HCT116 (cell line): ENCODE results near the gene AMOTL2. TPM values are rescaled to one million over a fixed set of nuclear protein-coding genes. Genes with fewer than 3 reads are reported as not detected.

Source experiments
- ATAC-seq: fragments of 200-7000 bp; cut with Tn5 transposase; 2 replicates; pipeline ENCODE4 v1.9.1; 2020; ENCODE audit warnings: mild to moderate bottlenecking, moderate library complexity
- BruUV-seq: library from RNA; stranded (reverse); fragments of 400-500 nt; replicated peaks from 2 replicates; lab custom pipeline; 2021; lab: Mats Ljungman, UMichigan
- CTCF ChIA-PET: fragments of 300-600 bp; sonication (Branson Sonifier 250); formaldehyde crosslinking; loops from one replicate; lab custom pipeline; 2021; ENCODE audit warnings: antibody characterized with exemption; lab: Charles Lee
- POLR2A ChIA-PET: fragments of 300-600, 350-600 bp; sonication (Branson Sonifier 250); formaldehyde crosslinking; loops from one replicate; lab custom pipeline; 2021; ENCODE audit warnings: antibody characterized with exemption; lab: Charles Lee
- RAD21 ChIA-PET, 2 experiments: fragments of 300-600 bp; sonication (Branson Sonifier 250); formaldehyde crosslinking; loops; one replicate each; lab custom pipeline; 2023; ENCODE audit warnings: low total read pairs in 2 of 2; ENCODE audit not compliant: uncharacterized antibody in 2 of 2, unreplicated experiment in 2 of 2, low non-redundant PET in 1 of 2; lab: Charles Lee
- DNase-seq: peaks from one replicate; pipeline ENCODE4 v3.0.0-alpha.2; 2010; ENCODE audit warnings: low read depth, low spot score
- H2AFZ ChIP-seq: fragments of 200-600 bp; shearing (Covaris generic), sonication (generic); 2 replicates; pipeline ENCODE4 v1.6.1; 2017; ENCODE audit warnings: low read depth, mixed run types, mixed read lengths, antibody characterized with exemption, low read length; ENCODE audit not compliant: poor library complexity, severe bottlenecking
- H3K27ac ChIP-seq: 2 replicates; pipeline ENCODE4 v1.5.1; 2012; ENCODE audit warnings: low read depth, low read length
- H3K27me3 ChIP-seq: fragments of 200-600 bp; sonication (generic); 2 replicates; pipeline ENCODE4 v1.6.1; 2016; ENCODE audit warnings: mixed run types, low read length, mixed read lengths; ENCODE audit not compliant: insufficient read depth
- H3K36me3 ChIP-seq, 2 experiments: fragments of 200-500 bp in 1 of 2; fragments of 200-600 bp in 1 of 2; sonication (Bioruptor generic) in 1 of 2; sonication (generic) in 1 of 2; 2 replicates each; pipeline versions ENCODE4 v1.5.1 to v1.6.1; 2014 to 2016; ENCODE audit warnings: low read length in 2 of 2, inconsistent platforms in 1 of 2, mixed read lengths in 1 of 2, mixed run types in 1 of 2; ENCODE audit not compliant: insufficient read depth in 2 of 2, control insufficient read depth in 1 of 2
- H3K4me1 ChIP-seq, 2 experiments: fragments of 200-600 bp in 1 of 2; sonication (generic) in 1 of 2; 2 replicates each; pipeline versions ENCODE4 v1.5.1 to v1.6.1; 2012 to 2017; ENCODE audit warnings: low read length in 2 of 2, inconsistent platforms in 1 of 2, mild to moderate bottlenecking in 1 of 2, mixed read lengths in 1 of 2, mixed run types in 1 of 2, moderate library complexity in 1 of 2; ENCODE audit not compliant: insufficient read depth in 2 of 2, control insufficient read depth in 1 of 2
- H3K4me2 ChIP-seq: fragments of 200-600 bp; sonication (generic); 2 replicates; pipeline ENCODE4 v1.6.1; 2017; ENCODE audit warnings: mixed run types, low read length, mixed read lengths
- H3K4me3 ChIP-seq, 2 experiments: fragments of 200-600 bp in 1 of 2; sonication (generic) in 1 of 2; replicated peaks in 1 of 2; 2 replicates each; pipeline ENCODE4 v1.5.1; 2011 to 2016; ENCODE audit warnings: low read length in 2 of 2, control low read depth in 1 of 2, low read depth in 1 of 2, mild to moderate bottlenecking in 1 of 2, mixed read lengths in 1 of 2, mixed run types in 1 of 2
- H3K79me2 ChIP-seq: fragments of 200-600 bp; sonication (generic); 2 replicates; pipeline ENCODE4 v1.6.1; 2017; ENCODE audit warnings: mild to moderate bottlenecking, mixed run types, low read length, moderate library complexity, mixed read lengths; ENCODE audit not compliant: insufficient read depth
- H3K9ac ChIP-seq: fragments of 200-600 bp; sonication (generic); 2 replicates; pipeline ENCODE4 v1.6.1; 2016; ENCODE audit warnings: low read length, mixed read lengths
- H3K9me2 ChIP-seq: fragments of 200-600 bp; sonication (generic), shearing (Covaris generic); 2 replicates; pipeline ENCODE4 v1.6.1; 2017; ENCODE audit warnings: mixed run types, mild to moderate bottlenecking, moderate library complexity; ENCODE audit not compliant: insufficient read depth
- H3K9me3 ChIP-seq, 2 experiments: fragments of 200-500 bp in 1 of 2; fragments of 200-600 bp in 1 of 2; sonication (Bioruptor generic) in 1 of 2; sonication (generic) in 1 of 2; 2 replicates each; pipeline ENCODE4 v1.6.1; 2014 to 2017; ENCODE audit warnings: low read length in 2 of 2, mixed read lengths in 2 of 2, inconsistent platforms in 1 of 2, low read depth in 1 of 2, mild to moderate bottlenecking in 1 of 2, mixed run types in 1 of 2, moderate library complexity in 1 of 2; ENCODE audit not compliant: control insufficient read depth in 1 of 2, insufficient read depth in 1 of 2
- H4K20me1 ChIP-seq: fragments of 200-600 bp; sonication (generic), shearing (Covaris generic); 2 replicates; pipeline ENCODE4 v1.6.1; 2017; ENCODE audit warnings: mixed run types, mild to moderate bottlenecking, moderate library complexity; ENCODE audit not compliant: insufficient read depth
- ATF3 ChIP-seq: IDR thresholded peaks from 2 replicates; pipeline ENCODE4 v1.6.1; 2012
- CBX3 ChIP-seq: IDR thresholded peaks from 2 replicates; pipeline ENCODE4 v1.6.1; 2012; ENCODE audit warnings: low read depth
- CEBPB ChIP-seq: IDR thresholded peaks from 2 replicates; pipeline ENCODE4 v1.6.1; 2012; ENCODE audit warnings: low read depth
- CTCF ChIP-seq, 3 experiments: fragments of 200-600 bp in 1 of 3; sonication (generic) in 1 of 3; IDR thresholded peaks in 2 of 3; conservative IDR thresholded peaks in 1 of 3; 2 replicates each; pipeline ENCODE4 v1.5.1; 2012 to 2017; ENCODE audit warnings: low read depth in 2 of 3, low read length in 2 of 3, antibody characterized with exemption in 1 of 3, borderline replicate concordance in 1 of 3, control low read depth in 1 of 3, mild to moderate bottlenecking in 1 of 3, mixed read lengths in 1 of 3, mixed run types in 1 of 3, moderate library complexity in 1 of 3; ENCODE audit not compliant: insufficient read depth in 1 of 3
- FOSL1 ChIP-seq: IDR thresholded peaks from 2 replicates; pipeline ENCODE4 v1.6.1; 2012; ENCODE audit warnings: low read depth
- JUND ChIP-seq: IDR thresholded peaks from 2 replicates; pipeline ENCODE4 v1.6.1; 2012
- RAD21 ChIP-seq: IDR thresholded peaks from 2 replicates; pipeline ENCODE4 v1.6.1; 2012; ENCODE audit warnings: low read depth, mild to moderate bottlenecking
- SP1 ChIP-seq: IDR thresholded peaks from 2 replicates; pipeline ENCODE4 v1.6.1; 2012; ENCODE audit warnings: low read depth
- SRF ChIP-seq: IDR thresholded peaks from 2 replicates; pipeline ENCODE4 v1.6.1; 2012; ENCODE audit warnings: low read depth
- intact Hi-C: fragments of 100-400 bp; cut with micrococcal nuclease; formaldehyde crosslinking; loops from 2 replicates; pipeline ENCODE4 v1.10.0; 2022
- total RNA-seq: library from RNA; stranded (reverse); gene quantifications from one replicate; pipeline ENCODE4 v1.2.1, GENCODE V29; 2021; ENCODE audit not compliant: unreplicated experiment

The AMOTL2 gene
- total RNA-seq, 1 experiment from 2014 or later, result 54.0 TPM

GRCh38 chr3:134328846-134329245 is 45.4 kb downstream of the AMOTL2 start (continued):
- TF ChIP-seq CTCF (IDR thresholded peaks at IDR 0.05 in 2 of 3, conservative IDR thresholded peaks at IDR 0.05 in 1 of 3; ENCODE audit: borderline replicate concordance in 1 of 3, insufficient read depth in 1 of 3, low read depth in 2 of 3, low read length in 2 of 3), result no peak

DNA sequence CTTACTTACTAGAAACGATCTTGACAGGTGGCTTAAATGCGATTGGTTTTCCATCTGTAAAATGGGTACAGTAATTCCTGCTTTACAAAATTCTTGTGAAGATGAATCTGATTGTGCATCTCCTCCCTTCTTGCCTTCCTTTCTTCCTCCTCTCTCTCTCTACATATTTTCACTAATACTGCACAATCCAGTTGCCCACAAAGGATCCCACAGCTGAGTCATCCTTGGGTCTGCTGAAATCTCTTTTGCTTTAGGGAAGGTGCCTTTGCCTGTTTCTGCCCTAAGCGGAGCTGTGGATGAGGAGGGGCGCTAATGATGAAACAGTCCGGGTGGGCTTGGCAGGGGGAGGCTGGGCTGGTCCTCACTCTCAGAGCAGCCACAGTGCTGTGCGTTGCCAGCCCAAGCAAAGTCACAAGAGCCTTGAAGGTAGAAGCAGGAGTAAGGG is 46.1 kb downstream of the AMOTL2 start:
- ATAC-seq, result peak; percentile 60

More for the DNA sequence above, 46.1 kb downstream of the AMOTL2 start:
- Histone ChIP-seq H3K4me1 (peaks cover 49 to 79% of the 10 kb centered on the region in 2 experiments), H4K20me1 (no peaks in the 10 kb centered on the region), H3K79me2 (no peaks in the 10 kb centered on the region), H2AFZ (peak overlapping the region; percentile 17), H3K9ac (peak overlapping the region; percentile 58), H3K27me3 (no peaks in the 10 kb centered on the region), H3K27ac (peak overlapping the region; percentile 45; the same call in 1 of the 2 replicates), H3K9me3 (no peaks in the 10 kb centered on the region), H3K36me3 (no peaks in the 10 kb centered on the region), H3K9me2 (no peaks in the 10 kb centered on the region), H3K4me3 (peak overlapping the region in 1 of 2 experiments; percentile 46; a peak in 2 of 4 replicates), H3K4me2 (peak overlapping the region; percentile 83)
- ChIA-PET CTCF (interaction anchor here (1.3 kb wide), 1 partner anchor 11 kb away, joined by 4 read pairs; no protein-coding TSS in a partner anchor), POLR2A (interaction anchor here (1.0 to 1.1 kb wide), 2 partner anchors 9 to 15 kb away, joined by 3 to 4 read pairs; no protein-coding TSS in a partner anchor), RAD21 (interaction anchor here in 1 of 2 experiments (0.7 kb wide), 1 partner anchor 13 kb away, joined by 3 read pairs; no protein-coding TSS in a partner anchor)
- peak; percentile 57 for DNase-seq
- TF ChIP-seq SRF (no peak), CBX3 (peak; percentile 82; the same call in 1 of the 2 replicates), CEBPB (peak; percentile 55), FOSL1 (peak; percentile 72), ATF3 (no peak), JUND (peak; percentile 83), RAD21 (peak; percentile 15; the same call in 1 of the 2 replicates), SP1 (peak; percentile 42; the same call in 1 of the 2 replicates)
- no TSS peak for BruUV-seq
- intact Hi-C loops, result no loop called here
